ENCODE measurements around the gene BCKDHB. TPM values are rescaled to one million over a fixed set of nuclear protein-coding genes. Genes with fewer than 3 reads are reported as not detected.

Gene BCKDHB
- total RNA-seq, 1 experiment from 2014 or later = 20.0 TPM

DNA sequence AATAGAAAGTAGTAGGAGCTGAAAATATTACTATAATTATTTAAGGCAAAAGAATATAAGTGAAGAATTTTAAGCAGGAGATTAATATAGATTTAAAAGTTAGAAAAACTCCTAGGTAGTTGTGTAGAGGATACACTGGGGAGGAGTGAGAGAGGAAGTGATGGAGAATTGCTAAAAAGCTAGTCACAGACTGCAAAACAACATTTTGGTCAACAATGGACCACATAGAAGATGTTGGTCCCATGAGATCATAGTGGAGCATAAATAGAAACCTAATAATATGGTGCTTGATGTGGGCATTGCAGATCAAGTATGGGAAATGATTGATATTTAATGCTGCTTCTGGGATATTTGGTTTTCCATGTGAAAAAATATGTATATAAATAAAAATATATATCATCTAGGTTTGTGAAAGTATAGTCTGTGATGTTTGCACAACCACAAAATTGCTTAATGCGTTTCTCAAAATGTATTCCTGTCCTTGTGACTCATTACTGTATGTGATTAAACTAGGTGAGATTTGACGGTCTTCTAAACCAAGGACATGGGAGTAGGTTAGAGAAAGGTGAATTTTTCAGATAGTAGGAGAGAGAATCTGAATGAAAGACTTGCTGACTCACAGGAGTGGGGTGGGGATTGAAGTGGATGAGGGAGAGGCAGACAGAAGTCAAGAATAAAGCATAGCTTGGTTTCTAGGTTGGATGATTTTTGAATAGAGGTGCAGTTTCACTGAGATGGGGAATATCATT is 174.0 kb downstream of the BCKDHB start:
- Histone ChIP-seq H3K27me3 (replicated peaks; ENCODE audit: insufficient read depth, low read depth, low read length, poor library complexity) (no peaks in the 10 kb centered on the region), H3K9me3 (ENCODE audit: low read depth, low read length, poor library complexity, severe bottlenecking) (no peaks in the 10 kb centered on the region), H3K36me3 (ENCODE audit: insufficient read depth, low read length, poor library complexity, severe bottlenecking) (no peaks in the 10 kb centered on the region), H3K4me3 (ENCODE audit: low read depth, low read length, poor library complexity, severe bottlenecking) (no peak overlapping the region), H3K4me1 (ENCODE audit: insufficient read depth, low read length, poor library complexity, severe bottlenecking) (no peaks in the 10 kb centered on the region), H3K27ac (ENCODE audit: low read depth, low read length, poor library complexity, severe bottlenecking) (no peak overlapping the region)
- BruUV-seq (replicated peaks) = no TSS peak
- intact Hi-C loops (cut with micrococcal nuclease; ENCODE audit: unreplicated experiment) = no loop called here
- ChIA-PET POLR2A (ENCODE audit: low non-redundant PET) (no interaction called here), CTCF (no interaction called here)
- DNase-seq (ENCODE audit: low spot score) = no peak
- TF ChIP-seq EZH2 (IDR thresholded peaks at IDR 0.05; ENCODE audit: borderline replicate concordance, low read depth, low read length, poor library complexity, severe bottlenecking) (no peak), CTCF (conservative IDR thresholded peaks at IDR 0.05; ENCODE audit: low read depth, low read length) (no peak)

GRCh38 chr6:80282913-80283554 is 176.6 kb downstream of the BCKDHB start:
- TF ChIP-seq EZH2 (IDR thresholded peaks at IDR 0.05; ENCODE audit: borderline replicate concordance, low read depth, low read length, poor library complexity, severe bottlenecking) = no peak
- TF ChIP-seq CTCF (conservative IDR thresholded peaks at IDR 0.05; ENCODE audit: low read depth, low read length) = no peak
- Histone ChIP-seq H3K27me3 (replicated peaks; ENCODE audit: insufficient read depth, low read depth, low read length, poor library complexity) (no peaks in the 10 kb centered on the region), H3K36me3 (ENCODE audit: insufficient read depth, low read length, poor library complexity, severe bottlenecking) (no peaks in the 10 kb centered on the region), H3K4me1 (ENCODE audit: insufficient read depth, low read length, poor library complexity, severe bottlenecking) (no peaks in the 10 kb centered on the region), H3K9me3 (ENCODE audit: low read depth, low read length, poor library complexity, severe bottlenecking) (no peaks in the 10 kb centered on the region), H3K27ac (ENCODE audit: low read depth, low read length, poor library complexity, severe bottlenecking) (no peak overlapping the region), H3K4me3 (ENCODE audit: low read depth, low read length, poor library complexity, severe bottlenecking) (no peak overlapping the region)
- CTCF ChIA-PET = no interaction called here
- POLR2A ChIA-PET (ENCODE audit: low non-redundant PET) = no interaction called here
- intact Hi-C loops (cut with micrococcal nuclease; ENCODE audit: unreplicated experiment) = no loop called here
- no TSS peak for BruUV-seq (replicated peaks)
- no peak for DNase-seq (ENCODE audit: low spot score)

DNA sequence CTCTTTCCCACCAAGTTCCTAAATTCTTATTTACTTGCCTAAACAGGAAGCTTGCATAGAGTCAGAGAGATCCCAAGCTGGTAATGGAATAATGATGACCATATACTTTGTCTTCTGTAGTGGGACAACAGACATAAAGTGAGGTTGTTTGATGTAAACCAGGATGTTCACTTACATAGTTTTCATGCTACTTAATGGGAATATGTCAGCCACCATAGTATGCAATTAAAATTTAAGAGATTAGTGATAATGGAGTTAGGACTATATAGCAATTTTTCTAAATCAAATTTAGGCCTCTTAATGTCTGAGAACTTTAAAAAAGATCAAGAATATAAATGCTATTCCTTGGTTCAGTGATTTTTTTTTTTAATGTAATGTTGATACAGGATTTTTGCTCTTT is 180.6 kb downstream of the BCKDHB start:
- intact Hi-C loops (cut with micrococcal nuclease; ENCODE audit: unreplicated experiment) = no loop called here
- BruUV-seq (replicated peaks) = no TSS peak
- Histone ChIP-seq H3K4me1 (ENCODE audit: insufficient read depth, low read length, poor library complexity, severe bottlenecking) (no peaks in the 10 kb centered on the region), H3K27ac (ENCODE audit: low read depth, low read length, poor library complexity, severe bottlenecking) (no peak overlapping the region), H3K36me3 (ENCODE audit: insufficient read depth, low read length, poor library complexity, severe bottlenecking) (no peaks in the 10 kb centered on the region), H3K9me3 (ENCODE audit: low read depth, low read length, poor library complexity, severe bottlenecking) (no peaks in the 10 kb centered on the region), H3K4me3 (ENCODE audit: low read depth, low read length, poor library complexity, severe bottlenecking) (no peak overlapping the region), H3K27me3 (replicated peaks; ENCODE audit: insufficient read depth, low read depth, low read length, poor library complexity) (no peaks in the 10 kb centered on the region)
- ChIA-PET CTCF (no interaction called here), POLR2A (ENCODE audit: low non-redundant PET) (no interaction called here)
- DNase-seq (ENCODE audit: low spot score) = no peak
- no peak for TF ChIP-seq EZH2 (IDR thresholded peaks at IDR 0.05; ENCODE audit: borderline replicate concordance, low read depth, low read length, poor library complexity, severe bottlenecking)
